H1 (cell line): ENCODE measurements around the gene RPTOR. TPM values are rescaled to one million over a fixed set of nuclear protein-coding genes. Genes with fewer than 3 reads are reported as not detected.

Experiments
- CTCF ChIA-PET: fragments of 300-600 bp; sonication (Branson Sonifier 250); formaldehyde crosslinking; loops from one replicate; lab custom pipeline; 2021; ENCODE audit not compliant: partially characterized antibody; lab: Charles Lee
- POLR2A ChIA-PET: fragments of 300-600 bp; sonication (Branson Sonifier 250); formaldehyde crosslinking; loops from one replicate; lab custom pipeline; 2021; ENCODE audit warnings: inconsistent platforms; ENCODE audit not compliant: partially characterized antibody; lab: Charles Lee
- DNase-seq, 2 experiments: peaks; one replicate each; pipeline versions ENCODE4 v3.0.0 to v3.0.0-alpha.2; 2010 to 2022; ENCODE audit warnings: low spot score in 2 of 2, low read depth in 1 of 2, mixed read lengths in 1 of 2
- FAIRE-seq: peaks from 2 replicates; lab custom pipeline; 2011; peaks lifted over from hg19 to GRCh38; lab: Jason Lieb, UNC
- H2AFZ ChIP-seq: 2 replicates; pipeline ENCODE4 v1.8.1; 2012; ENCODE audit warnings: low read length, inconsistent platforms
- H2AK5ac ChIP-seq: 2 replicates; pipeline ENCODE4 v1.6.1; 2013; ENCODE audit warnings: low read depth, low read length
- H2BK120ac ChIP-seq: replicated peaks from 2 replicates; pipeline ENCODE3; 2013; ENCODE audit warnings: low read depth, low read length, inconsistent platforms
- H2BK12ac ChIP-seq: 2 replicates; pipeline ENCODE4 v1.6.1; 2013; ENCODE audit warnings: low read depth, low read length
- H2BK15ac ChIP-seq: 2 replicates; pipeline ENCODE4 v1.6.1; 2013; ENCODE audit warnings: low read length
- H2BK20ac ChIP-seq: 2 replicates; pipeline ENCODE4 v1.6.1; 2013; ENCODE audit warnings: low read length
- H2BK5ac ChIP-seq: 2 replicates; pipeline ENCODE4 v1.6.1; 2013; ENCODE audit warnings: low read depth, low read length
- H3K14ac ChIP-seq: 2 replicates; pipeline ENCODE4 v1.6.1; 2013; ENCODE audit warnings: inconsistent platforms; ENCODE audit not compliant: insufficient read length
- H3K18ac ChIP-seq: 2 replicates; pipeline ENCODE4 v1.6.1; 2013; ENCODE audit warnings: low read length; ENCODE audit errors: extremely low read depth
- H3K23ac ChIP-seq: 2 replicates; pipeline ENCODE4 v1.6.1; 2013; ENCODE audit warnings: inconsistent platforms; ENCODE audit not compliant: insufficient read length
- H3K23me2 ChIP-seq: 2 replicates; pipeline ENCODE4 v1.6.1; 2013; ENCODE audit warnings: low read depth, low read length
- H3K27ac ChIP-seq: 2 replicates; pipeline ENCODE4 v1.6.1; 2011; ENCODE audit warnings: low read depth, low read length, inconsistent platforms
- H3K27me3 ChIP-seq, 4 experiments: replicated peaks in 1 of 4; 1 replicate in 1 of 4; 2 replicates in 3 of 4; pipeline versions ENCODE4 v1.6.1 to v1.8.1; 2011 to 2013; ENCODE audit warnings: low read length in 3 of 4, mild to moderate bottlenecking in 3 of 4, inconsistent platforms in 2 of 4, mixed read lengths in 2 of 4, moderate library complexity in 1 of 4; ENCODE audit not compliant: control insufficient read depth in 3 of 4, insufficient read depth in 3 of 4; ENCODE audit errors: extremely low read depth in 1 of 4
- H3K36me3 ChIP-seq, 4 experiments: 2 replicates each; pipeline versions ENCODE4 v1.6.1 to v1.8.1; 2011 to 2013; ENCODE audit warnings: mild to moderate bottlenecking in 4 of 4, low read length in 3 of 4, moderate library complexity in 2 of 4, control low read depth in 1 of 4, inconsistent platforms in 1 of 4; ENCODE audit not compliant: insufficient read depth in 4 of 4, control insufficient read depth in 2 of 4
- H3K4ac ChIP-seq: replicated peaks from 2 replicates; pipeline ENCODE3; 2013; ENCODE audit warnings: low read length, low read depth, mixed read lengths, inconsistent platforms; ENCODE audit not compliant: insufficient read length
- H3K4me1 ChIP-seq, 4 experiments: replicated peaks in 1 of 4; 1 replicate in 1 of 4; 2 replicates in 3 of 4; pipeline versions ENCODE4 v1.6.1 to v1.8.1; 2011 to 2013; ENCODE audit warnings: low read length in 3 of 4, inconsistent platforms in 2 of 4, mixed read lengths in 1 of 4; ENCODE audit not compliant: insufficient read depth in 4 of 4, control insufficient read depth in 3 of 4
- H3K4me2 ChIP-seq, 2 experiments: 2 replicates each; pipeline versions ENCODE4 v1.6.1 to v1.8.1; 2011 to 2013; ENCODE audit warnings: low read depth in 2 of 2, low read length in 2 of 2, control low read depth in 1 of 2, inconsistent platforms in 1 of 2, mild to moderate bottlenecking in 1 of 2; ENCODE audit not compliant: insufficient read depth in 1 of 2
- H3K4me3 ChIP-seq, 4 experiments: fragments of 200-600, 300-600 bp in 1 of 4; sonication (generic), shearing (Covaris generic), sonication (Bioruptor Twin) in 1 of 4; 2 replicates each; pipeline versions ENCODE4 v1.5.1 to v1.8.1; 2011 to 2016; ENCODE audit warnings: low read length in 4 of 4, low read depth in 3 of 4, control low read depth in 2 of 4, inconsistent platforms in 2 of 4, mild to moderate bottlenecking in 2 of 4, mixed read lengths in 1 of 4, moderate library complexity in 1 of 4; ENCODE audit not compliant: insufficient read depth in 2 of 4; ENCODE audit errors: extremely low read depth in 1 of 4
- H3K56ac ChIP-seq: replicated peaks from 2 replicates; pipeline ENCODE3; 2013; ENCODE audit warnings: low read depth, mild to moderate bottlenecking, mixed read lengths, low read length, inconsistent platforms; ENCODE audit not compliant: insufficient read length
- H3K79me1 ChIP-seq: 2 replicates; pipeline ENCODE4 v1.6.1; 2013; ENCODE audit warnings: low read depth, low read length, control low read depth
- H3K79me2 ChIP-seq, 2 experiments: 2 replicates each; pipeline versions ENCODE4 v1.6.1 to v1.8.1; 2012 to 2013; ENCODE audit warnings: low read length in 2 of 2, mild to moderate bottlenecking in 2 of 2, inconsistent platforms in 1 of 2; ENCODE audit not compliant: insufficient read depth in 2 of 2, control insufficient read depth in 1 of 2
- H3K9ac ChIP-seq, 4 experiments: replicated peaks in 1 of 4; 1 replicate in 1 of 4; 2 replicates in 3 of 4; pipeline versions ENCODE4 v1.6.1 to v1.8.1; 2011 to 2013; ENCODE audit warnings: low read depth in 3 of 4, low read length in 3 of 4, control low read depth in 2 of 4, mild to moderate bottlenecking in 2 of 4, moderate library complexity in 2 of 4, inconsistent platforms in 1 of 4; ENCODE audit errors: extremely low read depth in 1 of 4
- H3K9me3 ChIP-seq, 2 experiments: 2 replicates each; pipeline versions ENCODE4 v1.6.1 to v1.8.1; 2012 to 2013; ENCODE audit warnings: mild to moderate bottlenecking in 2 of 2, moderate library complexity in 2 of 2, control low read depth in 1 of 2, inconsistent platforms in 1 of 2, low read depth in 1 of 2, low read length in 1 of 2, mixed read lengths in 1 of 2; ENCODE audit not compliant: insufficient read depth in 2 of 2
- H4K20me1 ChIP-seq, 2 experiments: replicated peaks in 1 of 2; 2 replicates each; pipeline versions ENCODE3 to v1.8.1; 2011 to 2013; ENCODE audit warnings: inconsistent platforms in 2 of 2, low read length in 2 of 2, mild to moderate bottlenecking in 1 of 2; ENCODE audit not compliant: insufficient read depth in 2 of 2, control insufficient read depth in 1 of 2
- H4K5ac ChIP-seq: 2 replicates; pipeline ENCODE4 v1.6.1; 2013; ENCODE audit warnings: low read length, low read depth, mixed read lengths, inconsistent platforms; ENCODE audit not compliant: insufficient read length
- H4K8ac ChIP-seq: 2 replicates; pipeline ENCODE4 v1.8.0; 2013; ENCODE audit warnings: mild to moderate bottlenecking, moderate library complexity, low read length, inconsistent platforms; ENCODE audit not compliant: insufficient read depth; ENCODE audit errors: extremely low read depth
- H4K91ac ChIP-seq: replicated peaks from 2 replicates; pipeline ENCODE3; 2013; ENCODE audit warnings: low read length, mixed read lengths, inconsistent platforms; ENCODE audit not compliant: insufficient read length
- JUN ChIP-seq: IDR thresholded peaks from 2 replicates; pipeline ENCODE4 v1.6.1; 2011; ENCODE audit warnings: low read depth, mild to moderate bottlenecking, improper control_type of control experiment, low read length
- TBP ChIP-seq: IDR thresholded peaks from 2 replicates; pipeline ENCODE4 v1.6.1; 2011; ENCODE audit warnings: low read depth, low read length, improper control_type of control experiment
- WGBS, 2 experiments: shearing (Covaris generic) in 1 of 2; methylation state at CpG; one replicate each; pipeline versions ENCODE4 v1.1.6 to v1.1.7; 2013 to 2015; ENCODE audit warnings: low lambda C conversion rate in 2 of 2, mixed read lengths in 2 of 2, inconsistent platforms in 1 of 2, low coverage in 1 of 2, missing lambda C conversion rate in 1 of 2; ENCODE audit not compliant: insufficient replicate concordance in 2 of 2, insufficient coverage in 1 of 2, insufficient read length in 1 of 2; ENCODE audit errors: extremely low coverage in 1 of 2, missing lambda C conversion rate in 1 of 2; 5-methylcytosine and 5-hydroxymethylcytosine counted together
- polyA plus RNA-seq, 7 experiments: library from polyadenylated mRNA; depleted of rRNA in 3 of 7; stranded (reverse) in 5 of 7; unstranded in 2 of 7; fragments of >200 nt in 5 of 7; fragments of 200-250 nt in 2 of 7; gene quantifications; 1 replicate in 5 of 7; 2 replicates in 1 of 7; 4 replicates in 1 of 7; pipeline versions ENCODE4 v1.2.1 to v1.2.3, GENCODE V29; 2011 to 2013; ENCODE audit warnings: missing spikeins in 2 of 7, mixed read lengths in 2 of 7
- total RNA-seq: library from RNA; stranded (reverse); fragmentation: NEBNext Ultra II Directional; extraction: Animal tissue kit (Norgen Biotek cat#: 25700); gene quantifications from 2 replicates; pipeline ENCODE4 v1.2.1, GENCODE V29; 2021

The RPTOR gene
- total and polyA plus RNA-seq, 2 of the 8 experiments (the other 6 are each of a cell fraction or from before 2014, with no cell fraction given) = 6.9 to 28.7 TPM

GRCh38 chr17:80884811-80885210 lies 340.2 kb downstream of the RPTOR start:
- no peak for FAIRE-seq
- H3K18ac ChIP-seq = no peak overlapping the region
- H4K8ac ChIP-seq = no peak overlapping the region
- no peaks in the 10 kb centered on the region for H3K9me3 ChIP-seq
- no peak overlapping the region for H2BK5ac ChIP-seq
- H3K23ac ChIP-seq = no peak overlapping the region
- DNase-seq = no peak
- no peak overlapping the region for H3K27ac ChIP-seq
- no peaks in the 10 kb centered on the region for H3K23me2 ChIP-seq
- H2AFZ ChIP-seq = no peak overlapping the region
- CTCF ChIA-PET = interaction anchor here (0.9 to 2.4 kb wide), 4 partner anchors 10 to 139 kb away, joined by 3 to 11 read pairs (median 4); no protein-coding TSS in a partner anchor
- no peak overlapping the region for H2AK5ac ChIP-seq
- H2BK120ac ChIP-seq = no peak overlapping the region
- 92% methylated on average over 21 of the region's 22 CpGs; no CpG with 5 or more reads in 1 of the 2 experiments for WGBS, 2 experiments
- H3K9ac ChIP-seq = no peak overlapping the region
- H3K27me3 ChIP-seq = no peaks in the 10 kb centered on the region
- H3K4me3 ChIP-seq = no peak overlapping the region
- no peak overlapping the region for H2BK12ac ChIP-seq
- no peak overlapping the region for H4K91ac ChIP-seq
- no peak overlapping the region for H3K4me2 ChIP-seq
- no peak overlapping the region for H2BK15ac ChIP-seq
- H3K79me2 ChIP-seq = no peaks in the 10 kb centered on the region
- no peak for TF ChIP-seq JUN
- TF ChIP-seq TBP = no peak
- TF ChIP-seq, all 59 proteins: peak for 0
- Histone ChIP-seq H3K4ac (no peak overlapping the region), H3K79me1 (no peaks in the 10 kb centered on the region), H4K5ac (no peak overlapping the region), H3K36me3 (peaks cover 0 to 10% (median 1%) of the 10 kb centered on the region in 4 experiments; a peak in 1 of 8 replicates), H3K56ac (no peak overlapping the region), H4K20me1 (peaks cover 0 to 1% of the 10 kb centered on the region in 2 experiments), H3K14ac (no peak overlapping the region), H2BK20ac (no peak overlapping the region), H3K4me1 (peaks cover 0 to 5% (median 2%) of the 10 kb centered on the region in 4 experiments; a peak in 5 of 7 replicates)
- POLR2A ChIA-PET = interaction anchor here (1.3 to 1.5 kb wide), 2 partner anchors 9 to 11 kb away, joined by 3 read pairs; no protein-coding TSS in a partner anchor
